DOHH2 (cell line): ENCODE data around the gene RASAL2.

ENCODE experiments used
- H3F3A ChIP-seq: fragments of 200-600 bp; sonication (generic), shearing (Covaris generic); 2 replicates; pipeline ENCODE4 v1.6.0; 2016; ENCODE audit warnings: antibody characterized with exemption, mild to moderate bottlenecking; ENCODE audit not compliant: control insufficient read depth, insufficient read depth
- H3K27ac ChIP-seq: fragments of 200-600 bp; sonication (generic); 2 replicates; pipeline ENCODE4 v1.5.1; 2014; ENCODE audit warnings: low read depth, mild to moderate bottlenecking, low read length, moderate library complexity
- H3K27me3 ChIP-seq: fragments of 200-600 bp; sonication (generic); 2 replicates; pipeline ENCODE4 v1.6.1; 2014; ENCODE audit warnings: mild to moderate bottlenecking, low read length, mixed read lengths; ENCODE audit not compliant: control insufficient read depth
- H3K36me3 ChIP-seq: fragments of 200-600 bp; sonication (generic); 2 replicates; pipeline ENCODE4 v1.6.1; 2014; ENCODE audit warnings: mild to moderate bottlenecking, low read length, moderate library complexity, mixed read lengths; ENCODE audit not compliant: control insufficient read depth
- H3K4me1 ChIP-seq: fragments of 200-600 bp; sonication (generic); 2 replicates; pipeline ENCODE4 v1.6.1; 2014; ENCODE audit warnings: mild to moderate bottlenecking, low read length, mixed read lengths; ENCODE audit not compliant: control insufficient read depth
- H3K4me2 ChIP-seq: fragments of 200-600 bp; sonication (generic); 2 replicates; pipeline ENCODE4 v1.6.0; 2014; ENCODE audit warnings: mild to moderate bottlenecking, low read length, moderate library complexity
- H3K4me3 ChIP-seq: fragments of 200-600 bp; sonication (generic); 2 replicates; pipeline ENCODE4 v1.5.1; 2014; ENCODE audit warnings: mild to moderate bottlenecking, low read length, mixed read lengths
- H3K79me2 ChIP-seq: fragments of 200-600 bp; sonication (generic); 2 replicates; pipeline ENCODE4 v1.6.1; 2014; ENCODE audit warnings: mild to moderate bottlenecking, low read length, mixed read lengths; ENCODE audit not compliant: control insufficient read depth
- H3K9me2 ChIP-seq: fragments of 200-600 bp; sonication (generic); replicated peaks from 2 replicates; pipeline ENCODE4 v1.6.1; 2014; ENCODE audit warnings: mild to moderate bottlenecking, low read length, mixed read lengths; ENCODE audit not compliant: control insufficient read depth
- H3K9me3 ChIP-seq: fragments of 200-600 bp; sonication (generic); 2 replicates; pipeline ENCODE4 v1.6.1; 2014; ENCODE audit warnings: antibody characterized with exemption, low read length, mixed read lengths; ENCODE audit not compliant: control insufficient read depth, insufficient read depth
- H4K20me1 ChIP-seq: fragments of 200-600 bp; sonication (generic); 2 replicates; pipeline ENCODE4 v1.6.0; 2014; ENCODE audit warnings: low read depth, mild to moderate bottlenecking, antibody characterized with exemption, low read length, moderate library complexity; ENCODE audit not compliant: control insufficient read depth, insufficient read depth
- CTCF ChIP-seq: fragments of 200-600 bp; sonication (generic); IDR thresholded peaks from one replicate; pipeline ENCODE4 v1.5.1; 2014; ENCODE audit warnings: antibody characterized with exemption, mild to moderate bottlenecking, low read depth, low read length; ENCODE audit not compliant: poor library complexity, severe bottlenecking
- EZH2phosphoT487 ChIP-seq: fragments of 200-600 bp; sonication (generic); IDR thresholded peaks from 2 replicates; pipeline ENCODE4 v1.6.1; 2017; ENCODE audit warnings: borderline replicate concordance, mild to moderate bottlenecking, antibody characterized with exemption, low read length, moderate library complexity, mixed read lengths

RASAL2 gene

GRCh38 chr1:178504286-178504685, 410.4 kb downstream of the RASAL2 start:
- Histone ChIP-seq H4K20me1 (no peaks in the 10 kb centered on the region), H3K4me2 (no peak overlapping the region), H3K4me3 (no peak overlapping the region), H3K4me1 (no peaks in the 10 kb centered on the region), H3F3A (no peaks in the 10 kb centered on the region), H3K36me3 (no peaks in the 10 kb centered on the region), H3K79me2 (no peaks in the 10 kb centered on the region), H3K27ac (no peak overlapping the region), H3K9me2 (no peaks in the 10 kb centered on the region), H3K9me3 (no peaks in the 10 kb centered on the region), H3K27me3 (no peaks in the 10 kb centered on the region; the same call in 1 of the 2 replicates)
- TF ChIP-seq EZH2phosphoT487, result no peak
- TF ChIP-seq CTCF, result no peak

GRCh38 chr1:178506177-178506576, 412.3 kb downstream of the RASAL2 start:
- H3K9me2 ChIP-seq, result no peaks in the 10 kb centered on the region
- TF ChIP-seq CTCF (no peak), EZH2phosphoT487 (no peak)
- H4K20me1 ChIP-seq, result no peaks in the 10 kb centered on the region
- no peak overlapping the region for H3K4me3 ChIP-seq
- H3K9me3 ChIP-seq, result no peaks in the 10 kb centered on the region
- no peaks in the 10 kb centered on the region; the same call in 1 of the 2 replicates for H3K27me3 ChIP-seq
- no peaks in the 10 kb centered on the region for H3K4me1 ChIP-seq
- H3K27ac ChIP-seq, result no peak overlapping the region
- no peaks in the 10 kb centered on the region for H3K79me2 ChIP-seq
- H3F3A ChIP-seq, result no peaks in the 10 kb centered on the region
- H3K36me3 ChIP-seq, result no peaks in the 10 kb centered on the region
- H3K4me2 ChIP-seq, result no peak overlapping the region

GRCh38 chr1:178506669-178507068, 412.8 kb downstream of the RASAL2 start:
- H3K27ac ChIP-seq, result no peak overlapping the region
- TF ChIP-seq CTCF (no peak), EZH2phosphoT487 (no peak)
- H3K4me2 ChIP-seq, result no peak overlapping the region

More at GRCh38 chr1:178506669-178507068, 412.8 kb downstream of the RASAL2 start:
- Histone ChIP-seq H3F3A (no peaks in the 10 kb centered on the region), H3K79me2 (no peaks in the 10 kb centered on the region), H4K20me1 (no peaks in the 10 kb centered on the region), H3K9me2 (no peaks in the 10 kb centered on the region), H3K9me3 (no peaks in the 10 kb centered on the region), H3K36me3 (no peaks in the 10 kb centered on the region), H3K4me1 (no peaks in the 10 kb centered on the region), H3K27me3 (no peaks in the 10 kb centered on the region; the same call in 1 of the 2 replicates), H3K4me3 (no peak overlapping the region)
